T follicular helper cell (primary cell): ENCODE data around the gene SIRT3.

Source experiments
- DNase-seq: peaks from one replicate; pipeline ENCODE4 v3.0.0-alpha.2; 2020; ENCODE audit warnings: low read depth

Gene SIRT3

GRCh38 chr11:215581-216037 lies 20.5 kb downstream of the SIRT3 start:
- DNase-seq, result no peak

GRCh38 chr11:214083-214482 lies 22.1 kb downstream of the SIRT3 start:
- no peak for DNase-seq

- no peak for DNase-seq
These were observed 23.0 kb downstream of the SIRT3 start for GRCh38 chr11:213111-213510.

GRCh38 chr11:212150-213100 lies 23.7 kb downstream of the SIRT3 start:
- DNase-seq, result no peak

GRCh38 chr11:211741-212140 lies 24.4 kb downstream of the SIRT3 start:
- DNase-seq, result no peak

- no peak for DNase-seq
These were observed 24.8 kb downstream of the SIRT3 start for GRCh38 chr11:211295-211694.

- no peak for DNase-seq
These were observed 25.4 kb downstream of the SIRT3 start for GRCh38 chr11:210803-211180.

- DNase-seq, result no peak
These were observed 25.9 kb downstream of the SIRT3 start for GRCh38 chr11:210122-210802.

GRCh38 chr11:209275-210121 lies 26.6 kb downstream of the SIRT3 start:
- no peak for DNase-seq

GRCh38 chr11:208917-209260 lies 27.3 kb downstream of the SIRT3 start:
- DNase-seq, result no peak

GRCh38 chr11:208181-208916 lies 27.8 kb downstream of the SIRT3 start:
- DNase-seq, result peak; percentile 76

- no peak for DNase-seq
These were observed 28.3 kb downstream of the SIRT3 start for GRCh38 chr11:207863-208180.

- DNase-seq, result peak; percentile 97
These were observed 28.8 kb downstream of the SIRT3 start, which contains the start of the genes BET1L and RIC8A for GRCh38 chr11:207208-207862. Gene BET1L, minus strand, starts transcription at chr11:207399. Its CDS starts 78 bp downstream, at chr11:207321. Gene RIC8A, plus strand, starts transcription at chr11:207708. Its CDS starts 1,147 bp downstream, at chr11:208855.

- no peak for DNase-seq
These were observed 29.5 kb downstream of the SIRT3 start for GRCh38 chr11:206526-207207.

- DNase-seq, result no peak
These were observed 30.1 kb downstream of the SIRT3 start for GRCh38 chr11:206002-206384.

- no peak for DNase-seq
These were observed 30.7 kb downstream of the SIRT3 start for GRCh38 chr11:205221-206001.

- no peak for DNase-seq
These were observed 31.5 kb downstream of the SIRT3 start for GRCh38 chr11:204587-205109.

- no peak for DNase-seq
These were observed 32.1 kb downstream of the SIRT3 start for GRCh38 chr11:203945-204586.
